ENCODE measurements around the gene PPL.

Gene PPL

DNA sequence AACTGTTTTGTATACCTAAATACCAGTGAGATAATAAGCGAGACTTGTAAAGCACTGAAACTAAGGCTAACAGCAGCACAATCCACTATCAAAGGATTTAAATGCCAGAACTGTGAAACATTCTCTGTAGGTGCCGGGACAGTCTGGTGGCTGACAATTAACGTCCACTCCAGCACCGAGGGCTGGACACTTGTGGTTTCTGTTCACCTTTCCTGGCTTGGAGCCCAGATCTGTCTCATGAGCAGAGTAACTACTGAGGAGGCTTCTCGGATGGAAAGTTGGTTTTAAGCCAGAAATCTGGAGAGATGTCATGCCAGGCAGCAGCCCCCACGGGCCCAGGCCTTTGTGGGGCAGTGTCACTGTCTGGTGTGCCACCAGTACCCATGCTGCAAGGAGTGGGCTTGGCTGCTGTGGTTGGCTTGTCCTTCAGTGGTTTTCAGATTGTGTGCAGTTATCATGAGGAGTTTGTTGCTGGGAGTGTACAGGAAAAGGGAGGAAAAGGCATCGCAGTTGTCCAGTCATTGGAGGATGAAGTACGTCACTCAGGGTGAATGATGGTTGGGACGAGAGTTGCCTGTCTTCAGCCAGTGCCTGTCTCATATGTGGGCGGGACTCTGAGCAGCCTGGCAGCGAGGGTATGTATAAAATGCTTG is 54.2 kb downstream of the PPL start:
- TF ChIP-seq EP300 (IDR thresholded peaks at IDR 0.05; ENCODE audit: borderline replicate concordance), result peak; percentile 87; the same call in 1 of the 2 replicates
- TF ChIP-seq FOXM1 (IDR thresholded peaks at IDR 0.05; ENCODE audit: borderline replicate concordance, low read depth), result peak; percentile 47; the same call in 1 of the 2 replicates
- no peak for TF ChIP-seq TAF1 (IDR thresholded peaks at IDR 0.05; ENCODE audit: low read depth)
- TF ChIP-seq, protein P1, sequence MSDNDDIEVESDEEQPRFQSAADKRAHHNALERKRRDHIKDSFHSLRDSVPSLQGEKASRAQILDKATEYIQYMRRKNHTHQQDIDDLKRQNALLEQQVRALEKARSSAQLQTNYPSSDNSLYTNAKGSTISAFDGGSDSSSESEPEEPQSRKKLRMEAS (IDR thresholded peaks at IDR 0.05), result no peak; the same call in none of the 2 replicates
- peak; percentile 20; the same call in 1 of the 2 replicates for TF ChIP-seq RAD21 (IDR thresholded peaks at IDR 0.05; ENCODE audit: low read depth)
- no peak for TF ChIP-seq CREB1 (IDR thresholded peaks at IDR 0.05; ENCODE audit: low read depth)
- TF ChIP-seq, protein P2, sequence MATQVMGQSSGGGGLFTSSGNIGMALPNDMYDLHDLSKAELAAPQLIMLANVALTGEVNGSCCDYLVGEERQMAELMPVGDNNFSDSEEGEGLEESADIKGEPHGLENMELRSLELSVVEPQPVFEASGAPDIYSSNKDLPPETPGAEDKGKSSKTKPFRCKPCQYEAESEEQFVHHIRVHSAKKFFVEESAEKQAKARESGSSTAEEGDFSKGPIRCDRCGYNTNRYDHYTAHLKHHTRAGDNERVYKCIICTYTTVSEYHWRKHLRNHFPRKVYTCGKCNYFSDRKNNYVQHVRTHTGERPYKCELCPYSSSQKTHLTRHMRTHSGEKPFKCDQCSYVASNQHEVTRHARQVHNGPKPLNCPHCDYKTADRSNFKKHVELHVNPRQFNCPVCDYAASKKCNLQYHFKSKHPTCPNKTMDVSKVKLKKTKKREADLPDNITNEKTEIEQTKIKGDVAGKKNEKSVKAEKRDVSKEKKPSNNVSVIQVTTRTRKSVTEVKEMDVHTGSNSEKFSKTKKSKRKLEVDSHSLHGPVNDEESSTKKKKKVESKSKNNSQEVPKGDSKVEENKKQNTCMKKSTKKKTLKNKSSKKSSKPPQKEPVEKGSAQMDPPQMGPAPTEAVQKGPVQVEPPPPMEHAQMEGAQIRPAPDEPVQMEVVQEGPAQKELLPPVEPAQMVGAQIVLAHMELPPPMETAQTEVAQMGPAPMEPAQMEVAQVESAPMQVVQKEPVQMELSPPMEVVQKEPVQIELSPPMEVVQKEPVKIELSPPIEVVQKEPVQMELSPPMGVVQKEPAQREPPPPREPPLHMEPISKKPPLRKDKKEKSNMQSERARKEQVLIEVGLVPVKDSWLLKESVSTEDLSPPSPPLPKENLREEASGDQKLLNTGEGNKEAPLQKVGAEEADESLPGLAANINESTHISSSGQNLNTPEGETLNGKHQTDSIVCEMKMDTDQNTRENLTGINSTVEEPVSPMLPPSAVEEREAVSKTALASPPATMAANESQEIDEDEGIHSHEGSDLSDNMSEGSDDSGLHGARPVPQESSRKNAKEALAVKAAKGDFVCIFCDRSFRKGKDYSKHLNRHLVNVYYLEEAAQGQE (IDR thresholded peaks at IDR 0.05; ENCODE audit: low read depth), result no peak
- TF ChIP-seq NFIC (IDR thresholded peaks at IDR 0.05), result peak; percentile 93
- TF ChIP-seq EGR1 (IDR thresholded peaks at IDR 0.05), result no peak
- TF ChIP-seq ZBTB7A (IDR thresholded peaks at IDR 0.05; ENCODE audit: low read depth), result 0 out of 2 replicates have a peak, but pooled peaks have one; percentile 19
- TF ChIP-seq TEAD4 (IDR thresholded peaks at IDR 0.05), result peak; percentile 77
- TF ChIP-seq, protein P3, sequence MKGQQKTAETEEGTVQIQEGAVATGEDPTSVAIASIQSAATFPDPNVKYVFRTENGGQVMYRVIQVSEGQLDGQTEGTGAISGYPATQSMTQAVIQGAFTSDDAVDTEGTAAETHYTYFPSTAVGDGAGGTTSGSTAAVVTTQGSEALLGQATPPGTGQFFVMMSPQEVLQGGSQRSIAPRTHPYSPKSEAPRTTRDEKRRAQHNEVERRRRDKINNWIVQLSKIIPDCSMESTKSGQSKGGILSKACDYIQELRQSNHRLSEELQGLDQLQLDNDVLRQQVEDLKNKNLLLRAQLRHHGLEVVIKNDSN (IDR thresholded peaks at IDR 0.05), result no peak
- peak; percentile 24; the same call in 1 of the 2 replicates for TF ChIP-seq CEBPB (IDR thresholded peaks at IDR 0.05)
- peak; percentile 89 for TF ChIP-seq TCF12 (IDR thresholded peaks at IDR 0.05; ENCODE audit: low read depth)
- TF ChIP-seq YY1 (IDR thresholded peaks at IDR 0.05; ENCODE audit: low read depth), result 0 out of 2 replicates have a peak, but pooled peaks have one; percentile 17

DNA sequence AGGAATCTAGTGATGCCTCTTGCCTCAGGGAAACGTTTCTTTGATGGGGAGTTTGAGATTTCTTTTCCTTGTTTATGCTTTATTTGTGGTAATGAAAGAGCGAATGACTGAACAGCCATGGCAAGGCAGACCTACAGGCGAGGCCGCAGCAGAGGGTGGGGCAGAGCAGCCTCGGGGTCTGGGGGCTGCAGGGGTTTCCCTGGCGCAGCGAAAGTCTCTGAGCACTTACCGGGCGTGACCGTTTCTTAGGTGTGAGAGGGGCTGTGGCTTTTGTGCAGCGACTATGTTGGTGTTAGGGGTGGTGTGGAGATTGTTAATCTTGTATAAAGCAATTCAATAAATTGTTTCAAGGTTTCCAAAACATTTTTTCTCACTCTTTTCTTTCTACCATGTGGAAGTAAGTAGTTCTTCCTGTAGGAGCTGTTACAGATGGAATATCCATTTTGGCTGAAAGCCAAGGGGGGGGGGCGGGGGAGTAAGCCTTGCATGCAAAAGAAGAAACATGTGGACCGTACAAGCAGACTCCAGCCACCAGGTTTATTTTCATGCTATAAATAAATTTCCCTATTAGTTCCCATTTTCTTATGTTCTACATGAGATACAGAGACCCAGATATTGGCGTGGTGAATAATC is 54.8 kb downstream of the PPL start:
- TF ChIP-seq TEAD4 (IDR thresholded peaks at IDR 0.05) (no peak), NFIC (IDR thresholded peaks at IDR 0.05) (peak; percentile 77)

DNA sequence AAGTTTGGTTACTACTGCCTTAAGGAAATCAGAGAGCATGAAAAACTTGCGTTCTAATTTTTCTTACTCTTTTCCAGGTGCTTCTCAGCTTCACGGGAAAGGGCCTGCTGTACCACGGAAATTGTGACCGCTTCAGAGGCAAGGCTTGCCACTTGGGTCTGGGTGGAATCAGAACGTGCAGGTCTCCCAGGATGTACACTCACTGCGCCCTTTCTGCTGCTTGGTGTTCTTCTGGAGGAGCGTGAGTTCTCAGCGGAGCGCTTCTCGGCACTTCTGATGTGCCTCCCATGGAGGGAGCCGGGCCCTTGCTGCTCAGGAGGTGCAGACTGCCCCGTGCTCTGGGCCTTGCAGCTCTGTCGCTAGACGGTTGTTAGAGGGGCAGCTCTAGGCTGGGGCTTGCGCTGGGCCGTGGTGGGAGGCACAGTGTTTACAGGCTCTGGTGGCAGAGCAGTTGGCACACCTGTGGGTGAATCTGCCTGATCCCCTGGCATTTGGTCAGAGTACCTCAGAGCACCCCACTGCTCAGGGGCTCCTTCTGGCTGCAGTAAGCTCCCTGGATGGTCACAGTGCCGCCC is 56.9 kb downstream of the PPL start:
- TF ChIP-seq, protein P3 (IDR thresholded peaks at IDR 0.05), result no peak
- TF ChIP-seq CEBPB (IDR thresholded peaks at IDR 0.05), result no peak
- TF ChIP-seq FOXM1 (IDR thresholded peaks at IDR 0.05; ENCODE audit: borderline replicate concordance, low read depth), result no peak

DNA sequence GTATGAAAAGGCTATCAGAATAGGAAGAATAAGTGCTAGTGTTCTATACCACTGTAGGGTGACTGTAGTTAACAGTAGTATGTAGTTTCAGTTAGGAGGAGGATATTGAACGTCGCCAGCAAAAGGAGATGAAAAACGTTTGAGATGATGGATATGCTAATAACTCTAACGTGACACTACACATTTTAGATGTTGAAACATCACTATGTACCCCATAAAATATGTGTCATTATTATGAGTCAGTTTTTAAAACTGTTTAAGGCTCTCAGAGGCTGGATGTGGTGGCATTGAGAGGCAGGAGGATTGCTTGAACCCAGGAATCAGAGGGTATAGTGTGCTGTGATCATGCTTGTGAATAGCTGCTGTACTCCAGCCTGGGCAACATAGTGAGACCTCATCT is 57.9 kb downstream of the PPL start:
- TF ChIP-seq CEBPB (IDR thresholded peaks at IDR 0.05), result no peak
- TF ChIP-seq RAD21 (IDR thresholded peaks at IDR 0.05; ENCODE audit: low read depth), result no peak
- TF ChIP-seq FOXM1 (IDR thresholded peaks at IDR 0.05; ENCODE audit: borderline replicate concordance, low read depth), result no peak

DNA sequence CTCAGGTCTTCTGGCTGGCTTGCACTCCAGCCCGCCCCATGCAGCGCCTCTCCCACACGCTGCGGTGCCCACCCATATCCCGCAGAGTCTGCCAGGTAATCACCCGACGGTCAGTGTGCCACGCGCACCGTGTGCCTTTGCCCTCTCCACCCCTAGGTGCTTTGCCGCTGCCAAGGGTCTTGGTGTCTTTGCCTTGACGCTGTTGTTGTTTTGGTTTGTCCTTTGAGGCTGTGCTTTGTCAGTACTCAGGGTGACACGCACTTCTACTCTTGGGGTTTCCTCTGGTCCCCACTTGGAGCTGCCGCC is 59.6 kb downstream of the PPL start:
- TF ChIP-seq, protein P3 (IDR thresholded peaks at IDR 0.05), result no peak
- TF ChIP-seq CREB1 (IDR thresholded peaks at IDR 0.05; ENCODE audit: low read depth) (no peak), EP300 (IDR thresholded peaks at IDR 0.05; ENCODE audit: borderline replicate concordance) (no peak), TAF1 (IDR thresholded peaks at IDR 0.05; ENCODE audit: low read depth) (no peak), EGR1 (IDR thresholded peaks at IDR 0.05) (no peak), NFIC (IDR thresholded peaks at IDR 0.05) (no peak; the same call in 1 of the 2 replicates), TEAD4 (IDR thresholded peaks at IDR 0.05) (no peak), FOXM1 (IDR thresholded peaks at IDR 0.05; ENCODE audit: borderline replicate concordance, low read depth) (no peak)
- TF ChIP-seq, protein P2 (IDR thresholded peaks at IDR 0.05; ENCODE audit: low read depth), result no peak
- TF ChIP-seq, protein P1 (IDR thresholded peaks at IDR 0.05), result no peak
